ENCODE data around the gene SPR.

The SPR gene

GRCh38 chr2:72887032-72887739, at the start of gene SPR:
Gene SPR (plus strand): TSS chr2:72887408. CDS start chr2:72887433, 25 bp downstream.
- no peak for DNase-seq (ENCODE audit: low read depth in 2 of 2)

- no peak for DNase-seq (ENCODE audit: low read depth in 2 of 2)
Measured at GRCh38 chr2:72840066-72840465, 47.1 kb upstream of the SPR start.

GRCh38 chr2:72841462-72842125, 45.6 kb upstream of the SPR start:
- no peak for DNase-seq (ENCODE audit: low read depth in 2 of 2)

DNA sequence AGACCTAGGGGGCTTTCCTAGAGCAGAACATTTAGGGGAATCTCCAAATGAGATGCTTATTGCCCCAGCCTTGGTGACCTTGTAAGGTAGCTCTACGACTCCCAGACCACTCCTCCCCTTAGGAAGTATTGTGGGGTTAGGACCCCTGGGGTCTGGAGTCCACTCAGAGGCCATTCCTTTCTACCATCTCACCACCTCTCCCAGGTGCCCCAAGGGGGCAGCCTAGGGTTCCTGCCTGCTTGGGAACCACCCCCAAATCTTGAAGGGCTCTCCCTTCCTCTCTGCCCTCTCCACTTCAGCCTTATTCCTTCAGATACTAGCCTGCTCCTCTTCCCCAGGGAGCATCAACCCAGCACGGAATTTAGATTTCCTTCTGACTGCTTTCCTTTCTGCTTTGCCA, 43.9 kb upstream of the SPR start:
- no peak for DNase-seq (ENCODE audit: low read depth in 2 of 2)

GRCh38 chr2:72846171-72847095, 40.8 kb upstream of the SPR start:
- DNase-seq (ENCODE audit: low read depth in 2 of 2): no peak

DNA sequence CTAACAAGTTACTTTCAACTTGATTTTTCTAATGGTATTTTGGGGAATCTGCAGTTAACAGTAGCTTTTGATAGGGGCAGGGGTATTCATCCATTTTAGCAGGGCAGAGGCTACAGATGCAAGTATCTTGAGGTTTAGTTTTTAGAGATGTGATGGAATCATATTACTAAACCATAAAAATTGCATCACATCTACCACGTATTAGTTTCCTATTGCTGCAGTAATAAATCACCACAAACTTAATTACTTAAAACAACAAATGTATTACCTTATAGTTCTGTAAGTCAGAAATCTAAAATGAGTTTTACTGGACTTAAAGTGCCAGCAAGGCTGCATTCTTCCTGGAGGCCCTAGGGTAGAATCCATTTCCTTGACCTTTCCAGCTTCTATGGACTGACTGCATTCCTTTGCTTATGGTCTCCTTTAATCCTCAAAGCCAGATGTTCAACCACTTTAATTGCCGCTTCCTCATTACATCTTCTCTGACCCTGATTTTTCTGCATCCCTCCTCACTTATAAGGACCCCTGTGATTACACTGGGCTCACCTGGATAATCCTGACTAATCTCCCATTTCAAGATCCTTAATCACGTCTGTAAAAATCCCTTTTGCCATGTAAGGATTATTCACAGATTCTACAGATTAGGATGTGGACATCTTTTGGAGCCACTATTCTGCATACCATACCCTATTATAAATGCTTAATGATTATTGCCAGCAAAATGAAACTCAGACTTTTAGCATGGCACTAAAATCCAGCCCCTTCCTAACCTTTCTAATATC, 39.5 kb upstream of the SPR start:
- DNase-seq (ENCODE audit: low read depth in 2 of 2): no peak

GRCh38 chr2:72848436-72849137, 38.6 kb upstream of the SPR start:
- no peak for DNase-seq (ENCODE audit: low read depth in 2 of 2)

DNA sequence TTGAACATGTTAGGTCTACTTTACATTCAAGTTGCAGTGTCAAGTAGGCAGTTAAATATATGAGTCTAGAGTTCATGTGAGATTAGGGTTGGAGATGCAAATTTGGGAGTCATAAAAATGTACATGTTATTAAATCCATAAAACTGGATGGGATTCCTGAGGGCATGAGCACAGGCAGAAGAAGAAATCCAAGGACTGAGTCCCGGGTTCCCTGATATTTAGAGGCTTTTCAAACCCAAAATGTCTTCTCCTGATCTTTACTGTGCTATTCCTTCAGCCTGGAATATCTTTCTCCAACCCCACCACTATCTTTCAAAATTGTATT, 38.1 kb upstream of the SPR start:
- no peak for DNase-seq (ENCODE audit: low read depth in 2 of 2)

GRCh38 chr2:72851333-72851732, 35.9 kb upstream of the SPR start:
- no peak for DNase-seq (ENCODE audit: low read depth in 2 of 2)

GRCh38 chr2:72859831-72860262, 27.4 kb upstream of the SPR start:
- DNase-seq (ENCODE audit: low read depth in 2 of 2): peak; percentile 23 to 28

DNA sequence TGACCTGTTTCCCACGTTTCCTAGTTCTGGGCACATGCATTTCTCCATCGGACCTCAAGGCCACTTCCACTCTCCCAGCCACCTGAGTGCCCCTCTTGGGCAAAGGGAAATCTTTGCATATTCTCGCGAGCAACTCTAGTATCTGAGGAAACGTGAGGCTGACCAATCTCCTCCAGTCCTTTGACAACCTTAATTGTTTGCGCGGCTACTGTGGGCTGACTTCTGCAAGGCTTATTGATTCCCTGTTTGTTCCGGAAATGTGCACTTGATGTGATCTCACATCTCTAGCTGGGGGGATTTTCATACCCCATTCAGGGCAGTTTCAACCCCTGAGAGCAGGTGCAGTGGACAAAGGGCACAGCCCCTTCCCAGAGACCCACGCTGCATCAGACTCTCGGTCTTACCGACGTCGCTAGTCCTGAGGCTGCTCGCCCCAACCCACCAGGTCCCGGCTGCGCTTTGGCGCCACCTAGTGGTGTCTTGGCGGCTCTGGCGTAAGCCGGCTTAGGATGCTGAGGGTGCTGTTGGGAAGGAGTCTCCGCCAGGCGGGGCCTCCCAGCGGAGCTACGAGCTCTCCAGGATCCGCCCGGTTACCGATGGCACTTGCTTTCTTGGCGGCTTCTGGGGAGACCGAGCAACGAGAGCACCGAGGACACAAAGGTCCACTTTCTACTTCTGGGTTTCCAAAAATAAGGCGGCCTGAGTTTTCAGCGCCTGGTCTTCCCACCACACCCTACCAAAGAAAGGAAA, 24.8 kb upstream of the SPR start:
- DNase-seq (ENCODE audit: low read depth in 2 of 2): peak; percentile 68 to 71

DNA sequence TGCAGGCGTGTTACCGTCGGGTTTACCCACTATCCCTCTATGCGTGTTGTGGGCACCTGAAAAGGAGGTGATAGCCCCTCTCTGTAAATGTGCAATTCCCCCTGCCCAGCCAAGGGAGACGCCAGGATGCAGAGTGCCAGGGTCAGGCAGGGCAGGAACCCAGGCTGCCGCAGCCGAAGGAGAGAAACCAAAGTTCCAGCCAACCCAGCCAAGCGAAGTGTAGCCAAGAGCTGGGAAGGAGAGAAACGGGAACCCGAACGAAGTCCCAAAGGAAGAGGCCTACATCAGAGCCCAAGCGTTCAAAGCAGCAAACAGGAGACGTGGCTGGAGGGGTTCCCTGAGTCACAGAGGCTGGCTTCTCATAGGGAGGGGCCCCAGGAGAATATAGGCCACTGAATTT, 24.2 kb upstream of the SPR start:
- no peak for DNase-seq (ENCODE audit: low read depth in 2 of 2)

DNA sequence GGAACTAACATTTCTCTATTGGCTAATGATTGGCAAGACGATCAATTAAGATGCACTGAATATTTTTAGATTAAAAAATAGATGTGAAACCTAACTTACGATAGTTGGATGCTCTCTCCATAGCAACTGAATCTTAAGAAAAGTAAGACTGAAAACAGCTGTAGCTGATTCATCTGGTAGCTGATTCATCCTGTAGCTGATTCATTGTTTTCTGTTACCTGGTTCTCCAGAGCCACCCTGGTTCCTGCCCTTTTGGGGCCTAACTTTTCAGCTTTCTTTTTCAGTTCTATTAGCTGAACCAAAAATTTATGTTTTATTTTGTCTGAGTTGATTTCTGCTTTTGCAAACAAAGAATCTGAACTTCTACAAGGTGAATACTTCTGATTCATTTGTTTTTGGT, 22.7 kb upstream of the SPR start:
- no peak for DNase-seq (ENCODE audit: low read depth in 2 of 2)

- no peak for DNase-seq (ENCODE audit: low read depth in 2 of 2)
Measured at GRCh38 chr2:72871060-72871459, 16.1 kb upstream of the SPR start.

- DNase-seq (ENCODE audit: low read depth in 2 of 2): no peak
Measured at GRCh38 chr2:72871880-72872279, 15.3 kb upstream of the SPR start.

- DNase-seq (ENCODE audit: low read depth in 2 of 2): no peak
Measured at GRCh38 chr2:72883356-72883962, 3.7 kb upstream of the SPR start.

DNA sequence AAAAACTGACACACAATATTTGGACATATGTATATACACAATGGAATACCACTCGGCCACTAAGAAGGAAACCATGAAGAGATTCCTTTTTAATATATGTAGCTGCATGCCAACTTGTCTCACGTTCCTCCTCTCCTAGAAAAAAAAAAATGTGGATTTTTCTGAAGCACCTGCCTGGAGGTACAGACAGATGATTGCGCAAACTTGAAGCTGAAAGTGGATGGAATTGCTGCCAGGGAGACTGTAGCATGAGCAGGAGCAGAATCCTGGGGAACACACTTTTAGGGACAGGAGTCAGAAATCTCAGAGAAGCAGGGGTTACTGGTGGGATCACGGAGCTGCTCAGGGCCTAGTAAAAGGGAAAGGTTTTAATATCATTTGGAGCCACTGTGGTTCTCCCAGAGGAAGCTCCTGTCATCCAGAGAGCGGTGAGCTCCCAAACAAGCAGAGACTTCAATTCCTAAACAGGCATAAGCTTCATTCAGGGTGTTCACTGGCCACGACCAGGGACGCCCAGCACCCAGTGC, 640 bp upstream of the SPR start:
- no peak for DNase-seq (ENCODE audit: low read depth in 2 of 2)

GRCh38 chr2:72887740-72888437, 681 bp downstream of the SPR start:
- peak in 1 of 2 donors; percentile 13 for DNase-seq (ENCODE audit: low read depth in 2 of 2)
